ENCODE data around the gene MUC6. TPM values are rescaled to one million over a fixed set of nuclear protein-coding genes. Genes with fewer than 3 reads are reported as not detected.

Gene MUC6
- total and polyA plus RNA-seq, 2 donors (not counting 3 experiments of a cell fraction or from before 2014, with no cell fraction given): not detected

- H3K9ac ChIP-seq (replicated peaks; ENCODE audit: extremely low read depth, insufficient read depth, low read length): no peak overlapping the region
- no peak for FAIRE-seq
- H3K27ac ChIP-seq (ENCODE audit: insufficient read depth, low read depth, low read length): no peak overlapping the region
- H2AFZ ChIP-seq (ENCODE audit: low read depth, low read length): no peak overlapping the region
- peaks cover 7% of the 10 kb centered on the region for H3K4me1 ChIP-seq (ENCODE audit: control insufficient read depth, extremely low read depth, insufficient read depth, low read length)
- H3K27me3 ChIP-seq (ENCODE audit: control insufficient read depth in 2 of 2, insufficient read depth in 2 of 2, low read length in 2 of 2): no peaks in the 10 kb centered on the region
- no TSS peak for BruUV-seq (replicated peaks)
- no peaks in the 10 kb centered on the region for H3K9me3 ChIP-seq (replicated peaks; ENCODE audit: control insufficient read depth, insufficient read depth, low read length)
- H3K79me2 ChIP-seq (ENCODE audit: control insufficient read depth, insufficient read depth, low read length): no peaks in the 10 kb centered on the region
- dilution Hi-C loops (cut with MboI; ENCODE audit: extremely low pct_ligation_motif_present, low sequenced_read_pairs): no loop called here
- no peak overlapping the region for H3K4me2 ChIP-seq (ENCODE audit: insufficient read depth, low read length)
- ChIA-PET POLR2A (no interaction called here), CTCF (no interaction called here)
- intact Hi-C loops (cut with micrococcal nuclease): no loop called here
- H3K9me1 ChIP-seq (replicated peaks; ENCODE audit: control insufficient read depth, extremely low read depth, insufficient read depth, low read length): no peaks in the 10 kb centered on the region
- no peak overlapping the region for H3K4me3 ChIP-seq (replicated peaks in 1 of 3; ENCODE audit: insufficient read depth in 1 of 3, low read depth in 1 of 3, low read length in 3 of 3)
- no peak for TF ChIP-seq EZH2 (IDR thresholded peaks at IDR 0.05; ENCODE audit: borderline replicate concordance, low read depth, low read length, severe bottlenecking)
- TF ChIP-seq MYC (IDR thresholded peaks at IDR 0.05; ENCODE audit: low read depth, low read length): no peak
- no peak for TF ChIP-seq CTCF (IDR thresholded peaks at IDR 0.05; ENCODE audit: extremely low read depth in 1 of 2, insufficient read depth in 1 of 2, low read depth in 1 of 2, low read length in 2 of 2)
- no peak for TF ChIP-seq FOS (IDR thresholded peaks at IDR 0.05; ENCODE audit: borderline replicate concordance, insufficient read depth, low read length)
- no peak for TF ChIP-seq JUN (IDR thresholded peaks at IDR 0.05; ENCODE audit: borderline replicate concordance, insufficient read depth, insufficient read length, low read depth)
- no peak for TF ChIP-seq POLR2AphosphoS5 (IDR thresholded peaks at IDR 0.05; ENCODE audit: insufficient read depth, low read depth, low read length)
- no peak for TF ChIP-seq GATA2 (IDR thresholded peaks at IDR 0.05; ENCODE audit: insufficient read depth, insufficient read length, low read depth, low read length)
- no peak for TF ChIP-seq POLR2A (IDR thresholded peaks at IDR 0.05; ENCODE audit: low read depth, low read length)
- TF ChIP-seq MAX (IDR thresholded peaks at IDR 0.05; ENCODE audit: insufficient read depth, insufficient read length): no peak
- H3K36me3 ChIP-seq (ENCODE audit: control insufficient read depth in 2 of 2, extremely low read depth in 1 of 2, insufficient read depth in 2 of 2, low read length in 2 of 2): no peaks in the 10 kb centered on the region
- H4K20me1 ChIP-seq (replicated peaks; ENCODE audit: control insufficient read depth, extremely low read depth, insufficient read depth, low read length): no peaks in the 10 kb centered on the region
- DNase-seq (ENCODE audit: low read depth, low spot score): no peak
Measured at GRCh38 chr11:1078191-1078601, 41.7 kb upstream of the MUC6 start.
